Neuronal stem cell (in vitro differentiated cells): Measurements from ENCODE around the gene CFH.
"Not testable (repeated sequence)": the region's sequence is repeated elsewhere in the genome, so short reads cannot be mapped to it uniquely, and the experiment has no call there.

ENCODE experiments used
- DNase-seq: peaks from one replicate; pipeline ENCODE4 v3.0.0-alpha.2; 2013; ENCODE audit warnings: low spot score
- H2AFZ ChIP-seq: one replicate; pipeline ENCODE4 v1.6.1; 2013; ENCODE audit warnings: mild to moderate bottlenecking, low read length, inconsistent platforms
- H2AK5ac ChIP-seq: 2 replicates; pipeline ENCODE4 v1.6.1; 2013; ENCODE audit warnings: low read depth, mild to moderate bottlenecking, inconsistent platforms, low read length, moderate library complexity, mixed read lengths
- H2BK120ac ChIP-seq: 2 replicates; pipeline ENCODE4 v1.6.1; 2013; ENCODE audit warnings: low read depth, mild to moderate bottlenecking, inconsistent platforms, low read length, moderate library complexity, mixed read lengths
- H2BK12ac ChIP-seq: one replicate; pipeline ENCODE4 v1.6.1; 2013; ENCODE audit warnings: low read length, inconsistent platforms
- H2BK15ac ChIP-seq: 2 replicates; pipeline ENCODE4 v1.6.1; 2013; ENCODE audit warnings: mild to moderate bottlenecking, low read length, inconsistent platforms, mixed read lengths
- H2BK5ac ChIP-seq: one replicate; pipeline ENCODE4 v1.6.1; 2013; ENCODE audit warnings: inconsistent platforms, mild to moderate bottlenecking, low read length, moderate library complexity
- H3K14ac ChIP-seq: one replicate; pipeline ENCODE4 v1.6.1; 2013; ENCODE audit warnings: low read length, inconsistent platforms
- H3K18ac ChIP-seq: 2 replicates; pipeline ENCODE4 v1.6.1; 2013; ENCODE audit warnings: low read length, inconsistent platforms
- H3K23ac ChIP-seq: 2 replicates; pipeline ENCODE4 v1.6.1; 2013; ENCODE audit warnings: low read depth, mild to moderate bottlenecking, mixed read lengths, low read length, inconsistent platforms; ENCODE audit not compliant: poor library complexity
- H3K27ac ChIP-seq: replicated peaks from 3 replicates; pipeline ENCODE4 v1.5.1; 2013; ENCODE audit warnings: low read length, inconsistent platforms
- H3K27me3 ChIP-seq, 3 experiments: 2 replicates each; pipeline ENCODE4 v1.6.1; 2013; ENCODE audit warnings: low read length in 3 of 3, mild to moderate bottlenecking in 2 of 3, inconsistent platforms in 1 of 3, low read depth in 1 of 3, mixed read lengths in 1 of 3, moderate library complexity in 1 of 3; ENCODE audit not compliant: control insufficient read depth in 3 of 3, insufficient read depth in 3 of 3
- H3K36me3 ChIP-seq, 2 donors: replicated peaks in 1 of 2; 2 replicates each; pipeline ENCODE4 v1.6.1; 2013; ENCODE audit warnings: low read length in 2 of 2; ENCODE audit not compliant: control insufficient read depth in 2 of 2, insufficient read depth in 2 of 2
- H3K4ac ChIP-seq: 2 replicates; pipeline ENCODE4 v1.6.1; 2013; ENCODE audit warnings: inconsistent platforms, mild to moderate bottlenecking, low read length, moderate library complexity
- H3K4me1 ChIP-seq, 2 donors: 1 replicate in 1 of 2; 2 replicates in 1 of 2; pipeline ENCODE4 v1.6.1; 2013; ENCODE audit warnings: low read length in 2 of 2, low read depth in 1 of 2; ENCODE audit not compliant: control insufficient read depth in 2 of 2, insufficient read depth in 1 of 2
- H3K4me2 ChIP-seq: one replicate; pipeline ENCODE4 v1.6.1; 2013; ENCODE audit warnings: mild to moderate bottlenecking, low read length, inconsistent platforms; ENCODE audit not compliant: insufficient read depth, poor library complexity, severe bottlenecking
- H3K4me3 ChIP-seq, 2 donors: 2 replicates each; pipeline ENCODE4 v1.5.1; 2013; ENCODE audit warnings: low read length in 2 of 2, mild to moderate bottlenecking in 2 of 2, inconsistent platforms in 1 of 2, moderate library complexity in 1 of 2
- H3K79me1 ChIP-seq: one replicate; pipeline ENCODE4 v1.6.1; 2013; ENCODE audit warnings: low read depth, mild to moderate bottlenecking, inconsistent platforms, low read length, moderate library complexity
- H3K9ac ChIP-seq: one replicate; pipeline ENCODE4 v1.6.1; 2013; ENCODE audit warnings: mild to moderate bottlenecking, low read depth, low read length, inconsistent platforms; ENCODE audit not compliant: poor library complexity
- H3K9me3 ChIP-seq, 2 donors: replicated peaks in 1 of 2; 2 replicates each; pipeline versions ENCODE3 to v1.6.1; 2013; ENCODE audit warnings: low read length in 2 of 2, mild to moderate bottlenecking in 2 of 2, inconsistent platforms in 1 of 2, low read depth in 1 of 2, mixed read lengths in 1 of 2, moderate library complexity in 1 of 2; ENCODE audit not compliant: control insufficient read depth in 2 of 2, insufficient read depth in 1 of 2
- H4K8ac ChIP-seq: one replicate; pipeline ENCODE4 v1.6.1; 2013; ENCODE audit warnings: low read depth, mild to moderate bottlenecking, inconsistent platforms, low read length, moderate library complexity
- H4K91ac ChIP-seq: one replicate; pipeline ENCODE4 v1.6.1; 2013; ENCODE audit warnings: low read length, low read depth, mild to moderate bottlenecking, inconsistent platforms; ENCODE audit not compliant: poor library complexity
- WGBS, 2 donors: extraction: QIAGEN DNeasy Blood & Tissue Kit; methylation state at CpG; one replicate each; pipeline ENCODE4 v1.1.7; 2013; ENCODE audit warnings: missing lambda C conversion rate in 2 of 2, mixed read lengths in 1 of 2; ENCODE audit not compliant: insufficient read length in 2 of 2, insufficient replicate concordance in 1 of 2; ENCODE audit errors: extremely low coverage in 2 of 2; 5-methylcytosine and 5-hydroxymethylcytosine counted together

Gene CFH

DNA sequence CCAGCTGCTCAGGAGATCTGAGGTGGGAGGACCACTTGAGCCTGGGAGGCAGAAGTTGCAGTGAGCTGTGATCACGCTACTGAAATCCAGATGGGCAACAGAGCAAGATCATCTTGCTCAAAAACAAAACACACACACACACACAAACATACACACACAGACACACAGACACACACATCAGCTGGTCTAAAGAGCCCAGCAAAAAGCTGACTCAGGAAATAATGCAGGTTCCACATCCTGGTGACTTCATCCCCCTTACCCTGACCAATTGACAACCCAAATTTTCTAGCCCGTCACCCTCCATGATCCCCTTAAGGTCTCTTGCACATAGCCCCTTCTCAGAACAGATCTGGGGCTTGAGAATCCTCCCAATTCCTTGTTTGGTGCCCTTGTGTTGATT lies 58.0 kb downstream of the CFH start:
- H3K9ac ChIP-seq, H3K23ac ChIP-seq, H3K36me3 ChIP-seq, H4K91ac ChIP-seq, DNase-seq, H3K79me1 ChIP-seq, H3K27ac ChIP-seq, H3K9me3 ChIP-seq, H3K4ac ChIP-seq, H3K14ac ChIP-seq, H2BK5ac ChIP-seq, H2BK120ac ChIP-seq, H2BK15ac ChIP-seq, H3K27me3 ChIP-seq, H2AK5ac ChIP-seq, H2AFZ ChIP-seq, H3K4me3 ChIP-seq, H4K8ac ChIP-seq, H3K18ac ChIP-seq, H3K4me2 ChIP-seq, H2BK12ac ChIP-seq, H3K4me1 ChIP-seq: not testable (repeated sequence)
- no CpG with 5 or more reads among the region's 2 CpGs for WGBS, 2 donors

DNA sequence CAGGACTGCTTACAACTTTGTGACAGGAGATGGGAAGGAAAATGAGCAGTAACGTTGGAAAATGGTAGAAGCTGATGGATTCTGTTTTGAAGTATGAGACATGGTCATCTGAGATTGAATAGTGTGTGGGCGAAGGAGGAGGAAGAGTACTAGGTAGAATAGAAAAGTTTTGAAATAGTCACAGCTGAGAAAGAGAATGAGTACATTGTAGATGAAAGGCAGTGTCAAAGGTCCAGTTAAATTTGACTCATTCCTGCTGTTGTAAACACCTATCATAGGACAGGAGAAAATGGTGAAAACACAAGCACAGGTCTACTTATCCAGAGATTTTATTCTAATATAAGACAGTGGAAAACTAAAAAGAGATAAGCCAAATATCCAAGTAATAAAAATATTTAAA lies 66.0 kb downstream of the CFH start:
- H3K18ac ChIP-seq: no peak overlapping the region
- no peak overlapping the region for H3K4ac ChIP-seq
- H3K4me1 ChIP-seq: no peaks in the 10 kb centered on the region
- 100% methylated on average over 1 of the region's 2 CpGs for WGBS, 2 donors
- H3K36me3 ChIP-seq: no peaks in the 10 kb centered on the region
- no peak for DNase-seq
- H3K4me2 ChIP-seq: no peak overlapping the region
- H3K14ac ChIP-seq: no peak overlapping the region
- H2BK12ac ChIP-seq: no peak overlapping the region
- H3K27me3 ChIP-seq: no peaks in the 10 kb centered on the region
- H3K27ac ChIP-seq: no peak overlapping the region
- no peak overlapping the region for H2AK5ac ChIP-seq
- H2AFZ ChIP-seq: no peak overlapping the region
- no peak overlapping the region for H3K23ac ChIP-seq
- H3K4me3 ChIP-seq: no peak overlapping the region
- H3K9me3 ChIP-seq: no peaks in the 10 kb centered on the region
- H3K9ac ChIP-seq: no peak overlapping the region
- H2BK15ac ChIP-seq: no peak overlapping the region
- no peak overlapping the region for H4K91ac ChIP-seq
- H4K8ac ChIP-seq: no peak overlapping the region
- H2BK120ac ChIP-seq: no peak overlapping the region
- H2BK5ac ChIP-seq: no peak overlapping the region
- no peaks in the 10 kb centered on the region for H3K79me1 ChIP-seq

GRCh38 chr1:196723325-196724185 lies 71.7 kb downstream of the CFH start:
- Histone ChIP-seq H3K4ac (no peak overlapping the region), H3K4me2 (no peak overlapping the region), H3K9ac (no peak overlapping the region), H3K23ac (no peak overlapping the region), H2AK5ac (no peak overlapping the region), H3K27me3 (no peaks in the 10 kb centered on the region), H2BK12ac (no peak overlapping the region), H3K4me1 (no peaks in the 10 kb centered on the region), H3K27ac (no peak overlapping the region), H2AFZ (no peak overlapping the region), H4K8ac (no peak overlapping the region), H3K14ac (no peak overlapping the region), H2BK15ac (no peak overlapping the region), H4K91ac (no peak overlapping the region), H3K4me3 (no peak overlapping the region), H3K79me1 (no peaks in the 10 kb centered on the region), H3K18ac (no peak overlapping the region), H3K9me3 (no peaks in the 10 kb centered on the region), H3K36me3 (no peaks in the 10 kb centered on the region), H2BK5ac (no peak overlapping the region), H2BK120ac (no peak overlapping the region)
- WGBS, 2 donors: no CpG with 5 or more reads among the region's 14 CpGs
- DNase-seq: peak; percentile 51

GRCh38 chr1:196732526-196732925 lies 80.7 kb downstream of the CFH start:
- Histone ChIP-seq H3K79me1 (no peaks in the 10 kb centered on the region), H3K36me3 (no peaks in the 10 kb centered on the region), H3K27me3 (no peaks in the 10 kb centered on the region), H2AK5ac (no peak overlapping the region), H3K4me2 (no peak overlapping the region), H3K4me1 (no peaks in the 10 kb centered on the region), H4K91ac (no peak overlapping the region), H3K18ac (no peak overlapping the region), H3K23ac (no peak overlapping the region), H3K4ac (no peak overlapping the region), H2BK120ac (no peak overlapping the region), H2AFZ (no peak overlapping the region), H3K9me3 (no peaks in the 10 kb centered on the region), H4K8ac (no peak overlapping the region), H3K27ac (no peak overlapping the region), H3K9ac (no peak overlapping the region), H2BK12ac (no peak overlapping the region), H3K14ac (no peak overlapping the region), H2BK5ac (no peak overlapping the region), H3K4me3 (no peak overlapping the region), H2BK15ac (no peak overlapping the region)
- DNase-seq: no peak
- no CpG with 5 or more reads among the region's 2 CpGs for WGBS, 2 donors
